GM18870 (cell line): Measurements from ENCODE around the gene RILPL1.
A peak's percentile ranks its signal among the peaks of the same experiment; 100 is the strongest.
"Not testable (repeated sequence)": the region's sequence is repeated elsewhere in the genome, so short reads cannot be mapped to it uniquely, and the experiment has no call there.

Experiments used
- ATAC-seq: cut with Tn5 transposase; IDR thresholded peaks from one replicate; pipeline ENCODE4 v1.9.1; 2021; ENCODE audit warnings: moderate library complexity; ENCODE audit not compliant: unreplicated experiment

The RILPL1 gene

GRCh38 chr12:123471374-123472068 is 62.0 kb downstream of the RILPL1 start:
- no peak for ATAC-seq

- ATAC-seq, result no peak
Measured at GRCh38 chr12:123469978-123470377, 63.5 kb downstream of the RILPL1 start.

GRCh38 chr12:123468786-123469185 is 64.7 kb downstream of the RILPL1 start:
- no peak for ATAC-seq

GRCh38 chr12:123465084-123465483 is 68.4 kb downstream of the RILPL1 start:
- no peak for ATAC-seq

GRCh38 chr12:123463174-123463573 is 70.3 kb downstream of the RILPL1 start:
- not testable (repeated sequence) for ATAC-seq

- no peak for ATAC-seq
Measured at GRCh38 chr12:123457980-123458779, 75.3 kb downstream of the RILPL1 start, which contains the start of gene SNRNP35. Gene SNRNP35 (plus strand): TSS chr12:123458139. CDS start chr12:123465541, 7,402 bp downstream.

- no peak for ATAC-seq
Measured at GRCh38 chr12:123453165-123453564, 80.4 kb downstream of the RILPL1 start.

GRCh38 chr12:123452276-123452550 is 81.3 kb downstream of the RILPL1 start:
- not testable (repeated sequence) for ATAC-seq

GRCh38 chr12:123450636-123451035 is 82.9 kb downstream of the RILPL1 start:
- no peak for ATAC-seq

- no peak for ATAC-seq
Measured at GRCh38 chr12:123449856-123450255, 83.7 kb downstream of the RILPL1 start.

- no peak for ATAC-seq
Measured at GRCh38 chr12:123449249-123449733, 84.2 kb downstream of the RILPL1 start.

GRCh38 chr12:123446333-123446713 is 87.2 kb downstream of the RILPL1 start:
- ATAC-seq, result no peak

- ATAC-seq, result no peak
Measured at GRCh38 chr12:123445388-123446332, 87.9 kb downstream of the RILPL1 start.

- no peak for ATAC-seq
Measured at GRCh38 chr12:123444092-123445026, 89.2 kb downstream of the RILPL1 start.

- no peak for ATAC-seq
Measured at GRCh38 chr12:123442774-123443173, 90.7 kb downstream of the RILPL1 start.

GRCh38 chr12:123441523-123442164 is 91.9 kb downstream of the RILPL1 start:
- peak; percentile 59 for ATAC-seq

GRCh38 chr12:123436017-123436964 is 97.2 kb downstream of the RILPL1 start, which contains the start of gene RILPL2:
Gene RILPL2 (minus strand): TSS chr12:123436684. CDS start chr12:123436420, 264 bp downstream.
- ATAC-seq, result peak; percentile 41

- ATAC-seq, result no peak
Measured at GRCh38 chr12:123435636-123436016, 97.9 kb downstream of the RILPL1 start.
